Endothelial cell (in vitro differentiated cells): ENCODE results near the gene PRF1. TPM values are rescaled to one million over a fixed set of nuclear protein-coding genes. Genes with fewer than 3 reads are reported as not detected.

Experiments
- DNase-seq: peaks from one replicate; pipeline ENCODE4 v3.0.0; 2021; ENCODE audit warnings: low spot score
- H3K27ac Mint-ChIP-seq: one replicate; pipeline ENCODE4 v1.8.0; 2021; ENCODE audit warnings: mixed read lengths, inconsistent platforms; ENCODE audit not compliant: unreplicated experiment
- H3K27me3 Mint-ChIP-seq: one replicate; pipeline ENCODE4 v1.8.0; 2021; ENCODE audit warnings: mild to moderate bottlenecking, moderate library complexity, mixed read lengths, inconsistent platforms; ENCODE audit not compliant: unreplicated experiment
- H3K36me3 Mint-ChIP-seq: one replicate; pipeline ENCODE4 v1.8.0; 2021; ENCODE audit warnings: mild to moderate bottlenecking, low read depth, mixed read lengths, inconsistent platforms; ENCODE audit not compliant: unreplicated experiment
- H3K4me1 Mint-ChIP-seq: one replicate; pipeline ENCODE4 v1.8.0; 2021; ENCODE audit warnings: mild to moderate bottlenecking, mixed read lengths, inconsistent platforms; ENCODE audit not compliant: unreplicated experiment
- H3K4me3 Mint-ChIP-seq: one replicate; pipeline ENCODE4 v1.8.0; 2021; ENCODE audit warnings: mild to moderate bottlenecking, mixed read lengths, inconsistent platforms; ENCODE audit not compliant: unreplicated experiment
- H3K9me3 Mint-ChIP-seq: one replicate; pipeline ENCODE4 v1.8.0; 2021; ENCODE audit warnings: mixed read lengths, inconsistent platforms; ENCODE audit not compliant: unreplicated experiment
- total RNA-seq: library from RNA; stranded (reverse); fragmentation: NEBNext Ultra II Directional; extraction: Animal tissue kit (Norgen Biotek cat#: 25700); gene quantifications from one replicate; pipeline ENCODE4 v1.2.1, GENCODE V29; 2021; ENCODE audit not compliant: unreplicated experiment
- TF ChIP-seq, protein P1 (sequence below): fragments of 200-600 bp; sonication (generic); IDR thresholded peaks from one replicate; pipeline ENCODE4 v1.5.0; 2021; ENCODE audit warnings: antibody characterized with exemption; ENCODE audit not compliant: unreplicated experiment

The PRF1 gene
- total RNA-seq, 1 donor from 2014 or later: not detected

- DNase-seq: no peak
- H3K36me3 Mint-ChIP-seq: no peaks in the 10 kb centered on the region
- TF ChIP-seq, protein P1, sequence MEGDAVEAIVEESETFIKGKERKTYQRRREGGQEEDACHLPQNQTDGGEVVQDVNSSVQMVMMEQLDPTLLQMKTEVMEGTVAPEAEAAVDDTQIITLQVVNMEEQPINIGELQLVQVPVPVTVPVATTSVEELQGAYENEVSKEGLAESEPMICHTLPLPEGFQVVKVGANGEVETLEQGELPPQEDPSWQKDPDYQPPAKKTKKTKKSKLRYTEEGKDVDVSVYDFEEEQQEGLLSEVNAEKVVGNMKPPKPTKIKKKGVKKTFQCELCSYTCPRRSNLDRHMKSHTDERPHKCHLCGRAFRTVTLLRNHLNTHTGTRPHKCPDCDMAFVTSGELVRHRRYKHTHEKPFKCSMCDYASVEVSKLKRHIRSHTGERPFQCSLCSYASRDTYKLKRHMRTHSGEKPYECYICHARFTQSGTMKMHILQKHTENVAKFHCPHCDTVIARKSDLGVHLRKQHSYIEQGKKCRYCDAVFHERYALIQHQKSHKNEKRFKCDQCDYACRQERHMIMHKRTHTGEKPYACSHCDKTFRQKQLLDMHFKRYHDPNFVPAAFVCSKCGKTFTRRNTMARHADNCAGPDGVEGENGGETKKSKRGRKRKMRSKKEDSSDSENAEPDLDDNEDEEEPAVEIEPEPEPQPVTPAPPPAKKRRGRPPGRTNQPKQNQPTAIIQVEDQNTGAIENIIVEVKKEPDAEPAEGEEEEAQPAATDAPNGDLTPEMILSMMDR: no peak
- no peaks in the 10 kb centered on the region for H3K9me3 Mint-ChIP-seq
- no peak overlapping the region for H3K4me3 Mint-ChIP-seq
- H3K4me1 Mint-ChIP-seq: no peaks in the 10 kb centered on the region
- peaks cover 9% of the 10 kb centered on the region for H3K27me3 Mint-ChIP-seq
- H3K27ac Mint-ChIP-seq: no peak overlapping the region
Observed at GRCh38 chr10:70596860-70597809, 5.4 kb downstream of the PRF1 start.

DNA sequence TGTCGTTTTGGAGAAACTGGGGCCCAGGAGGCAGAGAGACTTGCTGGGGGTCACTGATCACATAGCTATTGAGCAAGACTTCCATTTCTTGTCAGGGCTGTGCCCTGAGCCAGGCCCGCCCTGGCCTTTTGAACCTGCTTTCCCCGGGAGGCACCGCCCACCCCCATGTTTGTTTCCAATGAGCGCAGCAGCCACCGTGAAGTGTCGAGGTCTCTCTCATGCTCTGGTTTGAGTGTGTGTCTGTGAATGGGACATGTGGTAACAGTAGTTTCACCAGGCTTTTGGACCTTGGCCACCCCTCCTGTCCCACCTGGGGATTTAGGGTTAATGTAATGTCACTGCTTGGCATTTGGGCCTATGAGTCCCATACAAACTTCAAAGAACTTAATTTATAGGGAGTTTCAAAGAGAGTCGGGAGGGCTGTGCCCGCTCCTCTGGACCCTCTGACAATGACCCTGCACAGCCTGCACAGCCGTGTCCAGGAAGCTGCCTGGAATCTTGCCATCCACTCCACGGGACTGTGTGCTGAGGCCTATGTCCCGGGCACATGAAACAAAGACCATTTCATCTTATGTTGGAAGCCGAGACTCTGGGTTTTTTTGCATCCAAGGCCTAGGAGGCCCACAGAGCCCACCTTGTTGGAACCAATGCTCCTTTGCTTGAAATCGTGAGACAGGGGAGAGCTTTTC, 6.3 kb downstream of the PRF1 start:
- Mint-ChIP-seq H3K27ac (no peak overlapping the region), H3K27me3 (peaks cover 7% of the 10 kb centered on the region), H3K4me1 (no peaks in the 10 kb centered on the region), H3K4me3 (no peak overlapping the region), H3K9me3 (no peaks in the 10 kb centered on the region), H3K36me3 (no peaks in the 10 kb centered on the region)
- TF ChIP-seq, protein P1: no peak
- no peak for DNase-seq

DNA sequence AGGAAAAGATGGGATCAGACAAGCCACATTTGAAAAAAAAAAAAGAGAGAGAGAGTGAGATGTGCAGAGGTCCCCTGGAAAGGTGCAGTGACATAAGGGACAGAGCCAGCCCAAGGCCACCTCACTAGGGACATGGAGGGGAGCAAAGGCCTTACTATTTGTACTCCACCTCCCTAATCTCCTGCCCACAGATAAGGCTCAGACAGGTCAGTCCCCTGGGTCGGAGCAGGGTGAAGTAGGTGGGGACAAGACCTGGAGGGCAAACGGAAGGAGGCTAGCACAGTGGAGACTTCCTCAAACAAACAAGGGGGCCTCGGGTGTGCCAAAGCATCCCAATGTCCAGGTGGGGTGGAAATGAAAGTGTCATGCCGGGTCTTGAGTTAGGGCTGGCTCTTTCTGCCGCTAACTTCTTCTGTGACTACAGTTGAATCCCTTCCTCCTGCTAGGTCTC, 7.0 kb downstream of the PRF1 start:
- Mint-ChIP-seq H3K4me3 (no peak overlapping the region), H3K27me3 (peaks cover 7% of the 10 kb centered on the region)
- TF ChIP-seq, protein P1: no peak

GRCh38 chr10:70594161-70594560, 8.4 kb downstream of the PRF1 start:
- H3K27me3 Mint-ChIP-seq: peaks cover 7% of the 10 kb centered on the region
- TF ChIP-seq, protein P1: no peak
- H3K4me1 Mint-ChIP-seq: no peaks in the 10 kb centered on the region
- no peaks in the 10 kb centered on the region for H3K9me3 Mint-ChIP-seq
- H3K4me3 Mint-ChIP-seq: no peak overlapping the region
- no peak for DNase-seq
- H3K27ac Mint-ChIP-seq: no peak overlapping the region
- H3K36me3 Mint-ChIP-seq: no peaks in the 10 kb centered on the region

More for the DNA sequence above, 7.0 kb downstream of the PRF1 start:
- no peaks in the 10 kb centered on the region for H3K4me1 Mint-ChIP-seq
- H3K9me3 Mint-ChIP-seq: no peaks in the 10 kb centered on the region
- H3K27ac Mint-ChIP-seq: no peak overlapping the region
- DNase-seq: no peak
- no peaks in the 10 kb centered on the region for H3K36me3 Mint-ChIP-seq

GRCh38 chr10:70593513-70593890, 9.0 kb downstream of the PRF1 start:
- Mint-ChIP-seq H3K9me3 (no peaks in the 10 kb centered on the region), H3K27me3 (peaks cover 11% of the 10 kb centered on the region), H3K4me3 (no peak overlapping the region), H3K27ac (no peak overlapping the region), H3K36me3 (no peaks in the 10 kb centered on the region), H3K4me1 (no peaks in the 10 kb centered on the region)
- TF ChIP-seq, protein P1: no peak
- DNase-seq: no peak
